GM18873 (cell line): ENCODE data around the gene NAA35.

ENCODE experiments used
- ATAC-seq: cut with Tn5 transposase; IDR thresholded peaks from one replicate; pipeline ENCODE4 v1.9.1; 2021; ENCODE audit warnings: mild to moderate bottlenecking, moderate library complexity, moderate number of reproducible peaks; ENCODE audit not compliant: unreplicated experiment, low FRiP score

NAA35 gene

GRCh38 chr9:86057491-86057890 lies 116.5 kb downstream of the NAA35 start:
- no peak for ATAC-seq

- ATAC-seq = no peak
These were observed 121.2 kb downstream of the NAA35 start for GRCh38 chr9:86061972-86062739.

DNA sequence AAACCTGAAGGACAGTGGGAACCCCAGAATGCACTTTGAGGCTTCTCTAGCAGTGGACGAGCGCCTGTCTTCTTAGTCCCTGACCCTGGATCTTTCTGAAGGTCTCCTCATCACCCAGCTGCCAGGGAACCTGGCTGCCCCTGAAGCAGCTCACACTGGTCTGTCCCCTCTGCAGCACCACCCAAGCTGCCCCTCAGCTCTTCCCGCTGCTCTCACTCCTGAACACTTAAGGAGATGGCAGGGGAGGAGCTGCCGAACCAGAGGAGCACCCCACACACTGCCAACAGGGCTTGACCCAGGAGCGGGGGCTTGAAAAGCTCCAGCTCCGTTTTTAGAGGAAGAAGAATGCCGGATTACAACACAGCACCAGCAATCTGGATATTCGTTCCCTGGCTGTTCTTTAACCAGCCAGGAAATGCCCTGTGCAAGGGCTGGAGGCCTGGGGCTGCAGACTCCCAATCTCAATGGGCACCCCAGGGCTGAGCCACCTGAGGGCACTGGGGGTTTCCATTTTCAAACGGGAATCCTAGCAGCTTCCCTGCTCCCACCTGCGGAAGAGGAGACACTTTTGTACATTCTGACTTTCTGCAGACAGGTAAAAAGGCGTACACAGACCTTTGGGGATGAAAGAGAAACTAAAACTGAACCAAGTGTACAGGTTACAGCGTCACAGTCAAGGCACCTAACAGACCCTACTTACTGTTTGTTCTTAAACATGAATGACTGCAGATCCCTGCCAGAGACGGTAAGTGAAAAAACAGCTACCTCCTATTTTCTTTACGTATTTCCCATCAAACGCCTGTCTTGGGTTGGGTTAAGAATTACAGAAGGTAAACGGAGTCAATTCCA lies 122.1 kb downstream of the NAA35 start:
- ATAC-seq = no peak

DNA sequence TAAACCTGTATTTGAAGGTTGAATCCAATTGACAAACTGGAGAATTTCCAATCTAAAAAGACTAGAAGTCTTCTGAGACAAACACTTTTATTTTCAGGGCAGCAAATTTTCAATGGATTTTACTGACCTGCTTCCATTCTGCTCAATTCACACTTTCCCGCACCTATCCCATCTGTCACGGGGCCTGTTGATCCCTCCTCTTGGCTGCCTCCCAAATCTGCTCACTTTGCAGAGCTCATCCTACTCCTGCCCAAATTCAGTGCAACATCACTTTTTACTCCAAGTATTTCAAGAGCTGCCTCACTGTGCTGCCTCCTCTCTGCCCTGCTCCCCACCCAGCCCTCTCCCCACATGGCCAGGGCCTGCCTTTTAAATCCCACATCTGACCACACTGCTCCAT lies 123.3 kb downstream of the NAA35 start:
- no peak for ATAC-seq

DNA sequence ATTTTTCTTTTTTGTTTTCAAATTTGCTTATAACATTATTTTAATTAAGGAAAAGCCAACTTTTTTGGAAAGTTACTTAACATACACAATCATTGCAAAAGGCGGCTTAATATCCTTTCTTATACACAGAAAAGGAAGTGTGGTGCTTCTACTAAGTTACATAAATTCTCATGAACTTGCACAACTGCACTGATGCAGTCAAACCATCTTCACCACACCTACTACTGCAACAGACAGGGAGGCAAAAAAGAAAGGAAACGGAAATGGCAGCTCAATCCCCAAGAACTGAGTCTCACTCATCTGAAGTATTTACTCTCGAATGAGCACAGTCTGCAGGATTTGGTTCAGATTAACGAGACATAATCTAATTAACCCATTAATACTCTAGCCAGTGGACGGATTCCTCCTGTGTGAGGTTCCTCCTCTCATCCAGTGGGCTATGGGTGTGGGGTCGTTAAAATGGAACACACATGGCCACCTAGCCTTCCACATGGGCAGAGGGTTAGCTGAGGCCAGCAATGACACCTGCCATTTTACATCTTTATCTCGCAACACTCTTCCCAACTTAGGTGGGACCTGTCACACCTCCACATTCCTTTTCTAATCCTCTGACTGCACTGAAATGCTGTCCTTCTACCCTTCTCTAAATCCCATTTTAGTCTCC lies 128.4 kb downstream of the NAA35 start:
- ATAC-seq = no peak
